ENCODE data around the gene PPP4R2. TPM values are rescaled to one million over a fixed set of nuclear protein-coding genes. Genes with fewer than 3 reads are reported as not detected.

Gene PPP4R2
- total and polyA plus RNA-seq, 2 of the 8 experiments (the other 6 are each of a cell fraction or from before 2014, with no cell fraction given): 11.5 to 89.9 TPM

GRCh38 chr3:73049319-73049718 lies 52.7 kb downstream of the PPP4R2 start (continued):
- TF ChIP-seq RBBP5 (IDR thresholded peaks at IDR 0.05; ENCODE audit: borderline replicate concordance, low read depth, low read length) (no peak), JUND (IDR thresholded peaks at IDR 0.05; ENCODE audit: low read length) (no peak)

Data from H1 (cell line).